Right ventricle myocardium inferior (tissue), 1 donor: ENCODE data around the gene ZNF48. TPM values are rescaled to one million over a fixed set of nuclear protein-coding genes. Genes with fewer than 3 reads are reported as not detected.

Experiments
- ATAC-seq: fragments of 200-7000 bp; cut with Tn5 transposase; one replicate; pipeline ENCODE4 v1.9.1; 2020; ENCODE audit warnings: mild to moderate bottlenecking, moderate library complexity
- DNase-seq: peaks from one replicate; pipeline ENCODE4 v3.0.0; 2021; ENCODE audit errors: missing footprints
- intact Hi-C: fragments of 100-400 bp; cut with DNase I; formaldehyde crosslinking; loops from one replicate; pipeline ENCODE4 v1.11.0; 2022
- long read RNA-seq: library from polyadenylated mRNA; unstranded; transcript quantifications from one replicate; pipeline ENCODE4 v2.0.0, GENCODE V29; 2021
- total RNA-seq: library from RNA; stranded (reverse); fragmentation: NEBNext Ultra II Directional; extraction: Animal tissue kit (Norgen Biotek cat#: 25700); gene quantifications from one replicate; pipeline ENCODE4 v1.2.1, GENCODE V29; 2021
- donor health status: DM: no; HTN: yes; CAD: no; lungs with severe emphysema.

Gene ZNF48
- 5.3 TPM for total RNA-seq
- long read RNA-seq, partial matches to known transcripts: 0 of 5 reads
- long read RNA-seq, other reads (novel, unspliced or antisense): 0 of 5 reads

GRCh38 chr16:30395155-30395991, at the start of gene ZNF48:
Gene ZNF48, plus strand, starts transcription at chr16:30395420. Its CDS starts 375 bp downstream, at chr16:30395795.
- intact Hi-C loops: no loop called here
- ATAC-seq: peak; percentile 98
- peak; percentile 94 for DNase-seq

- ATAC-seq (no peak), DNase-seq (no peak)
- intact Hi-C loops: no loop called here
Measured at GRCh38 chr16:30346286-30346685, 48.9 kb upstream of the ZNF48 start.

- intact Hi-C loops: no loop called here
- DNase-seq (no peak), ATAC-seq (no peak)
Measured at GRCh38 chr16:30348113-30348512, 47.1 kb upstream of the ZNF48 start.

- intact Hi-C loops: no loop called here
- no peak for ATAC-seq
- DNase-seq: no peak
Measured at GRCh38 chr16:30348929-30349328, 46.3 kb upstream of the ZNF48 start.

GRCh38 chr16:30349675-30350074, 45.5 kb upstream of the ZNF48 start:
- DNase-seq: no peak
- intact Hi-C loops: no loop called here

GRCh38 chr16:30350134-30350871, 44.9 kb upstream of the ZNF48 start:
- DNase-seq (no peak), ATAC-seq (no peak)
- intact Hi-C loops: no loop called here

More at GRCh38 chr16:30349675-30350074, 45.5 kb upstream of the ZNF48 start:
- ATAC-seq: no peak

- intact Hi-C loops: no loop called here
- ATAC-seq (no peak), DNase-seq (no peak)
Measured at GRCh38 chr16:30351001-30351441, 44.2 kb upstream of the ZNF48 start.

- peak; percentile 32 for ATAC-seq
- peak; percentile 81 for DNase-seq
- intact Hi-C loops: no loop called here
Measured at GRCh38 chr16:30351586-30352419, 43.4 kb upstream of the ZNF48 start.

GRCh38 chr16:30352488-30353401, 42.5 kb upstream of the ZNF48 start:
- DNase-seq: no peak
- intact Hi-C loops: no loop called here
- ATAC-seq: no peak

- DNase-seq (no peak), ATAC-seq (no peak)
- intact Hi-C loops: no loop called here
Measured at GRCh38 chr16:30353438-30354129, 41.6 kb upstream of the ZNF48 start.

- ATAC-seq: peak; percentile 20
- intact Hi-C loops: loop anchor here (1.0 kb wide), 1 partner anchor 14 kb away; no protein-coding TSS in a partner anchor
- DNase-seq: no peak
Measured at GRCh38 chr16:30354423-30355143, 40.6 kb upstream of the ZNF48 start.

GRCh38 chr16:30355144-30355953, 39.9 kb upstream of the ZNF48 start, which contains the start of gene CD2BP2:
Gene CD2BP2, minus strand, starts transcription at chr16:30355308. Its CDS starts 627 bp downstream, at chr16:30354681.
- intact Hi-C loops: loop anchor here (1.0 kb wide), 1 partner anchor 13 kb away; no protein-coding TSS in a partner anchor
- DNase-seq: peak; percentile 97
- peak; percentile 93 for ATAC-seq

- intact Hi-C loops: loop anchor here (1.0 kb wide), 1 partner anchor 12 kb away; no protein-coding TSS in a partner anchor
- ATAC-seq: no peak
- no peak for DNase-seq
Measured at GRCh38 chr16:30355954-30356308, 39.3 kb upstream of the ZNF48 start.

GRCh38 chr16:30356401-30357084, 38.7 kb upstream of the ZNF48 start:
- ATAC-seq: no peak
- intact Hi-C loops: no loop called here
- no peak for DNase-seq

- no peak for ATAC-seq
- DNase-seq: no peak
- intact Hi-C loops: no loop called here
Measured at GRCh38 chr16:30357085-30357714, 38.0 kb upstream of the ZNF48 start.
